ENCODE results near the gene TAF3.

GRCh38 chr10:7792541-7792940 lies 25.8 kb upstream of the TAF3 start:
- TF ChIP-seq, protein P1, sequence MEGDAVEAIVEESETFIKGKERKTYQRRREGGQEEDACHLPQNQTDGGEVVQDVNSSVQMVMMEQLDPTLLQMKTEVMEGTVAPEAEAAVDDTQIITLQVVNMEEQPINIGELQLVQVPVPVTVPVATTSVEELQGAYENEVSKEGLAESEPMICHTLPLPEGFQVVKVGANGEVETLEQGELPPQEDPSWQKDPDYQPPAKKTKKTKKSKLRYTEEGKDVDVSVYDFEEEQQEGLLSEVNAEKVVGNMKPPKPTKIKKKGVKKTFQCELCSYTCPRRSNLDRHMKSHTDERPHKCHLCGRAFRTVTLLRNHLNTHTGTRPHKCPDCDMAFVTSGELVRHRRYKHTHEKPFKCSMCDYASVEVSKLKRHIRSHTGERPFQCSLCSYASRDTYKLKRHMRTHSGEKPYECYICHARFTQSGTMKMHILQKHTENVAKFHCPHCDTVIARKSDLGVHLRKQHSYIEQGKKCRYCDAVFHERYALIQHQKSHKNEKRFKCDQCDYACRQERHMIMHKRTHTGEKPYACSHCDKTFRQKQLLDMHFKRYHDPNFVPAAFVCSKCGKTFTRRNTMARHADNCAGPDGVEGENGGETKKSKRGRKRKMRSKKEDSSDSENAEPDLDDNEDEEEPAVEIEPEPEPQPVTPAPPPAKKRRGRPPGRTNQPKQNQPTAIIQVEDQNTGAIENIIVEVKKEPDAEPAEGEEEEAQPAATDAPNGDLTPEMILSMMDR (IDR thresholded peaks at IDR 0.05; ENCODE audit: poor library complexity): no peak
- no peak for TF ChIP-seq EZH2 (IDR thresholded peaks at IDR 0.05; ENCODE audit: borderline replicate concordance)

Measured in hepatocyte (in vitro differentiated cells).